ENCODE measurements around the gene NT5E.
"Not testable (repeated sequence)": the region's sequence is repeated elsewhere in the genome, so short reads cannot be mapped to it uniquely, and the experiment has no call there.

The NT5E gene

GRCh38 chr6:85449818-85450759 lies at the start of gene NT5E:
NT5E (plus strand) TSS chr6:85450083; CDS start chr6:85450140, 57 bp downstream.
- peak within 1 kb of the TSS; percentile 14 to 72 (median 31) for H3K9ac ChIP-seq (ENCODE audit: low read length in 5 of 5)
- H3K27me3 ChIP-seq (ENCODE audit: control insufficient read depth in 5 of 5, insufficient read depth in 4 of 5, low read length in 5 of 5), result peaks cover 2 to 30% (median 19%) of the 10 kb centered on the region in 5 donors
- H3K4me1 ChIP-seq (ENCODE audit: control insufficient read depth in 5 of 5, insufficient read depth in 5 of 5, low read length in 5 of 5), result peaks cover 0 to 24% (median 16%) of the 10 kb centered on the region in 5 donors
- H3K36me3 ChIP-seq (ENCODE audit: control insufficient read depth in 5 of 5, insufficient read depth in 5 of 5, low read length in 5 of 5), result no peaks in the 10 kb centered on the region
- H3K27ac ChIP-seq (ENCODE audit: low read depth, low read length), result peak within 1 kb of the TSS; percentile 73
- no peaks in the 10 kb centered on the region for H3K9me3 ChIP-seq (ENCODE audit: control insufficient read depth in 5 of 5, low read length in 5 of 5)
- peak within 1 kb of the TSS; percentile 73 to 85 (median 79) for H3K4me3 ChIP-seq (ENCODE audit: low read depth in 1 of 5, low read length in 5 of 5)

DNA sequence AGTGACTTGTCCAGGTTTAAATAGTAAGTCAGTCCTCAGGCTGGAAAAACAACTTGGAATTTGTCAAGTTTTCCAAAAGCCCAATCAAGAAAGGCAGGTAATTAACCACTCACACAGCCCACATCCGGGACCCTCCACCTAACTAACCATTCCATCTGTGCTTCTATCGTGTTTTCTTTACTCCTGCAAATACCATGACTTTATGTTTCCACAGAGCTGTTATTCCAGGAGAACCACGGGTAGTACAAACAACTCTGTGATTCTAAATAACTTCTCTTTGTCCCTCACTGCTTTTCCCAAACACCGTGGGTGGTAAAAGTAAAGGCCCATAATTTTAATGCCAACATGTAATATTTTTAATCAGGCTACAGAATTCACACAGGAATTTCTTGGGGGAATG lies 49.6 kb upstream of the NT5E start:
- Histone ChIP-seq H3K9me3 (ENCODE audit: control insufficient read depth in 5 of 5, low read length in 5 of 5) (peaks cover 0 to 7% (median 0%) of the 10 kb centered on the region in 5 donors), H3K27ac (ENCODE audit: low read depth, low read length) (no peak overlapping the region), H3K9ac (ENCODE audit: low read length in 5 of 5) (no peak overlapping the region), H3K4me1 (ENCODE audit: control insufficient read depth in 5 of 5, insufficient read depth in 5 of 5, low read length in 5 of 5) (peaks cover 0 to 40% (median 2%) of the 10 kb centered on the region in 5 donors), H3K36me3 (ENCODE audit: control insufficient read depth in 5 of 5, insufficient read depth in 5 of 5, low read length in 5 of 5) (no peaks in the 10 kb centered on the region), H3K27me3 (ENCODE audit: control insufficient read depth in 5 of 5, insufficient read depth in 4 of 5, low read length in 5 of 5) (no peaks in the 10 kb centered on the region), H3K4me3 (ENCODE audit: low read depth in 1 of 5, low read length in 5 of 5) (no peak overlapping the region)

GRCh38 chr6:85401186-85402021 lies 48.5 kb upstream of the NT5E start:
- Histone ChIP-seq H3K9ac (ENCODE audit: low read length in 5 of 5) (no peak overlapping the region), H3K27me3 (ENCODE audit: control insufficient read depth in 5 of 5, insufficient read depth in 4 of 5, low read length in 5 of 5) (no peaks in the 10 kb centered on the region), H3K4me1 (ENCODE audit: control insufficient read depth in 5 of 5, insufficient read depth in 5 of 5, low read length in 5 of 5) (peaks cover 0 to 45% (median 2%) of the 10 kb centered on the region in 5 donors), H3K9me3 (ENCODE audit: control insufficient read depth in 5 of 5, low read length in 5 of 5) (peaks cover 0 to 7% (median 0%) of the 10 kb centered on the region in 5 donors), H3K27ac (ENCODE audit: low read depth, low read length) (no peak overlapping the region), H3K4me3 (ENCODE audit: low read depth in 1 of 5, low read length in 5 of 5) (no peak overlapping the region), H3K36me3 (ENCODE audit: control insufficient read depth in 5 of 5, insufficient read depth in 5 of 5, low read length in 5 of 5) (no peaks in the 10 kb centered on the region)

- no peaks in the 10 kb centered on the region for H3K36me3 ChIP-seq (ENCODE audit: control insufficient read depth in 5 of 5, insufficient read depth in 5 of 5, low read length in 5 of 5)
- no peak overlapping the region for H3K4me3 ChIP-seq (ENCODE audit: low read depth in 1 of 5, low read length in 5 of 5)
- H3K27ac ChIP-seq (ENCODE audit: low read depth, low read length), result no peak overlapping the region
- peaks cover 0 to 7% (median 0%) of the 10 kb centered on the region in 5 donors for H3K9me3 ChIP-seq (ENCODE audit: control insufficient read depth in 5 of 5, low read length in 5 of 5)
- peaks cover 0 to 45% (median 2%) of the 10 kb centered on the region in 5 donors for H3K4me1 ChIP-seq (ENCODE audit: control insufficient read depth in 5 of 5, insufficient read depth in 5 of 5, low read length in 5 of 5)
- H3K27me3 ChIP-seq (ENCODE audit: control insufficient read depth in 5 of 5, insufficient read depth in 4 of 5, low read length in 5 of 5), result no peaks in the 10 kb centered on the region
- no peak overlapping the region for H3K9ac ChIP-seq (ENCODE audit: low read length in 5 of 5)
Measured at GRCh38 chr6:85402071-85402470, 47.8 kb upstream of the NT5E start.

DNA sequence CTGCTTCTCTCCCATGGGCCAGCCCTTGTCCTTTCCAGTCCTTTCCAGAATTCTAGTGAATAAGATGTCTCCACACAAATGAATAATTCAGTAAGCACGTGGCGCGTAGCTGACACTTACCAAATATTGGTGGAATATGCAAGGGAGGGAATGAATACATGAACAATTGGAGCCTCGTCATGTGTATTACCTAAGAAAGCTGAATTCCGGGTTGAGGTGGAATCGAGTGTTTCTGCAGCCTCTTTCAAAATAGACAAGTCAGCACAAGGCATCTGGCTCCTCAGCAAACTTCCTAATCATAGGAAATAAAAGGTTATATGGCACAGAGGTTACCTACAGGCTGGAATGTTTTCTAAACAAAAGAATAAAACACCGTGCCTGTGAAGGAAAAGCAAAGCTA lies 47.0 kb upstream of the NT5E start:
- no peak overlapping the region for H3K4me3 ChIP-seq (ENCODE audit: low read depth in 1 of 5, low read length in 5 of 5)
- H3K9ac ChIP-seq (ENCODE audit: low read length in 5 of 5), result no peak overlapping the region
- H3K4me1 ChIP-seq (ENCODE audit: control insufficient read depth in 5 of 5, insufficient read depth in 5 of 5, low read length in 5 of 5), result peaks cover 0 to 45% (median 2%) of the 10 kb centered on the region in 5 donors
- no peaks in the 10 kb centered on the region for H3K27me3 ChIP-seq (ENCODE audit: control insufficient read depth in 5 of 5, insufficient read depth in 4 of 5, low read length in 5 of 5)
- H3K27ac ChIP-seq (ENCODE audit: low read depth, low read length), result no peak overlapping the region
- H3K9me3 ChIP-seq (ENCODE audit: control insufficient read depth in 5 of 5, low read length in 5 of 5), result peaks cover 0 to 4% (median 0%) of the 10 kb centered on the region in 5 donors
- H3K36me3 ChIP-seq (ENCODE audit: control insufficient read depth in 5 of 5, insufficient read depth in 5 of 5, low read length in 5 of 5), result no peaks in the 10 kb centered on the region

GRCh38 chr6:85403331-85404015 lies 46.4 kb upstream of the NT5E start:
- no peak overlapping the region for H3K4me3 ChIP-seq (ENCODE audit: low read depth in 1 of 5, low read length in 5 of 5)
- H3K9me3 ChIP-seq (ENCODE audit: control insufficient read depth in 5 of 5, low read length in 5 of 5), result peaks cover 0 to 1% (median 0%) of the 10 kb centered on the region in 5 donors
- no peak overlapping the region for H3K9ac ChIP-seq (ENCODE audit: low read length in 5 of 5)
- H3K4me1 ChIP-seq (ENCODE audit: control insufficient read depth in 5 of 5, insufficient read depth in 5 of 5, low read length in 5 of 5), result peaks cover 0 to 45% (median 2%) of the 10 kb centered on the region in 5 donors
- no peak overlapping the region for H3K27ac ChIP-seq (ENCODE audit: low read depth, low read length)
- no peaks in the 10 kb centered on the region for H3K27me3 ChIP-seq (ENCODE audit: control insufficient read depth in 5 of 5, insufficient read depth in 4 of 5, low read length in 5 of 5)
- H3K36me3 ChIP-seq (ENCODE audit: control insufficient read depth in 5 of 5, insufficient read depth in 5 of 5, low read length in 5 of 5), result no peaks in the 10 kb centered on the region

- not testable (repeated sequence) for H3K9me3 ChIP-seq (ENCODE audit: control insufficient read depth in 5 of 5, low read length in 5 of 5); H3K36me3 ChIP-seq (ENCODE audit: control insufficient read depth in 5 of 5, insufficient read depth in 5 of 5, low read length in 5 of 5); H3K4me3 ChIP-seq (ENCODE audit: low read depth in 1 of 5, low read length in 5 of 5); H3K27me3 ChIP-seq (ENCODE audit: control insufficient read depth in 5 of 5, insufficient read depth in 4 of 5, low read length in 5 of 5); H3K27ac ChIP-seq (ENCODE audit: low read depth, low read length); H3K9ac ChIP-seq (ENCODE audit: low read length in 5 of 5)
- H3K4me1 ChIP-seq (ENCODE audit: control insufficient read depth in 5 of 5, insufficient read depth in 5 of 5, low read length in 5 of 5), result peaks cover 0 to 45% (median 2%) of the 10 kb centered on the region in 5 donors
Measured at GRCh38 chr6:85404016-85404563, 45.8 kb upstream of the NT5E start.

DNA sequence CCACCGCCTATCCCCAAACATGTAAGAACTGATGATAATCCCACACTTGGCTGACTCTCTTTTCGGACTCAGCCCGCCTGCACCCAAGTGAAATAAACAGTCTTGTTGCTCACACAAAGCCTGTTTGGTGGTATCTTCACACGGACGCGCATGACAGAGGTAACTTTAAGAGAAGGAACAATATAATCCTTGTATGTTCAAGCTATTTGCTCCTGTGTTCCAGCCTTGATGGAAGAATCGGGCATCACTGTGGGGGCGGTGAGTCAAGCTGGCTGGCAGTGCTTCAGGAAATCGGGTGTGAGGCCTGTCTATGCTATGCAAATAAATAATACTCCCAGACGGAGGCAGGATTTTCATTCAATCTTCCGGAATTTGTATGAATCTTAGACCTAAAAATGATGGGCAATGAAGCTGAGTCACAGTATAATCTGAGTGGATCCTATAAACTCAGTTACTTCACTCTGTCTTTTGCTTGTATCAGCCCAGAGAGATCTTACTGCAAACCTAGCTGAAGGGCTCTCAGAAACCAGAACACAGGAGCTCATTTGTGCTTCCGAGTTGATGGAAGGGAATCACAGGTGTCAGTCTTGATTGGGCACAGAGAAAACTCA lies 45.2 kb upstream of the NT5E start:
- H3K4me3 ChIP-seq (ENCODE audit: low read depth in 1 of 5, low read length in 5 of 5), result no peak overlapping the region
- H3K9me3 ChIP-seq (ENCODE audit: control insufficient read depth in 5 of 5, low read length in 5 of 5), result no peaks in the 10 kb centered on the region
- H3K36me3 ChIP-seq (ENCODE audit: control insufficient read depth in 5 of 5, insufficient read depth in 5 of 5, low read length in 5 of 5), result no peaks in the 10 kb centered on the region
- H3K27me3 ChIP-seq (ENCODE audit: control insufficient read depth in 5 of 5, insufficient read depth in 4 of 5, low read length in 5 of 5), result no peaks in the 10 kb centered on the region
- H3K4me1 ChIP-seq (ENCODE audit: control insufficient read depth in 5 of 5, insufficient read depth in 5 of 5, low read length in 5 of 5), result peaks cover 0 to 45% (median 2%) of the 10 kb centered on the region in 5 donors
- H3K9ac ChIP-seq (ENCODE audit: low read length in 5 of 5), result no peak overlapping the region
- H3K27ac ChIP-seq (ENCODE audit: low read depth, low read length), result no peak overlapping the region

- Histone ChIP-seq H3K4me1 (ENCODE audit: control insufficient read depth in 5 of 5, insufficient read depth in 5 of 5, low read length in 5 of 5) (peaks cover 0 to 45% (median 2%) of the 10 kb centered on the region in 5 donors), H3K36me3 (ENCODE audit: control insufficient read depth in 5 of 5, insufficient read depth in 5 of 5, low read length in 5 of 5) (no peaks in the 10 kb centered on the region), H3K4me3 (ENCODE audit: low read depth in 1 of 5, low read length in 5 of 5) (no peak overlapping the region), H3K9ac (ENCODE audit: low read length in 5 of 5) (no peak overlapping the region), H3K27ac (ENCODE audit: low read depth, low read length) (no peak overlapping the region), H3K9me3 (ENCODE audit: control insufficient read depth in 5 of 5, low read length in 5 of 5) (no peaks in the 10 kb centered on the region), H3K27me3 (ENCODE audit: control insufficient read depth in 5 of 5, insufficient read depth in 4 of 5, low read length in 5 of 5) (no peaks in the 10 kb centered on the region)
Measured at GRCh38 chr6:85405175-85405852, 44.6 kb upstream of the NT5E start.
